Esophagus muscularis mucosa (tissue), 4 donors: ENCODE data around the gene SPSB2. TPM values are rescaled to one million over a fixed set of nuclear protein-coding genes. Genes with fewer than 3 reads are reported as not detected.

ENCODE experiments used
- DNase-seq: peaks from one replicate; pipeline ENCODE4 v3.0.0-alpha.2; 2017; ENCODE audit errors: extremely low spot score
- H3K27ac ChIP-seq, 4 donors: fragments of 200-600 bp; sonication (generic); replicated peaks in 1 of 4; 1 replicate in 3 of 4; 2 replicates in 1 of 4; pipeline ENCODE4 v1.5.1; 2016 to 2019; ENCODE audit warnings: mild to moderate bottlenecking in 1 of 4
- H3K27me3 ChIP-seq, 4 donors: fragments of 200-600 bp; sonication (generic); one replicate each; pipeline versions ENCODE4 v1.5.1 to v1.6.0; 2016 to 2019
- H3K36me3 ChIP-seq, 4 donors: fragments of 200-600 bp; sonication (generic); one replicate each; pipeline ENCODE4 v1.5.1; 2016 to 2019
- H3K4me1 ChIP-seq, 4 donors: fragments of 200-600 bp; sonication (generic); one replicate each; pipeline ENCODE4 v1.5.1; 2016 to 2019
- H3K4me3 ChIP-seq, 4 donors: fragments of 200-600 bp; sonication (generic); 1 replicate in 2 of 4; 2 replicates in 2 of 4; pipeline ENCODE4 v1.5.1; 2016 to 2019; ENCODE audit warnings: mild to moderate bottlenecking in 4 of 4, moderate library complexity in 1 of 4
- H3K9me3 ChIP-seq, 4 donors: fragments of 200-600 bp; sonication (generic); 1 replicate in 3 of 4; 2 replicates in 1 of 4; pipeline ENCODE4 v1.5.1; 2016 to 2019
- CTCF ChIP-seq, 3 experiments: fragments of 200-600 bp in 2 of 3; fragments of 450-650 bp in 1 of 3; sonication (generic) in 2 of 3; IDR thresholded peaks; one replicate each; pipeline ENCODE4 v1.5.1; 2017 to 2019; ENCODE audit warnings: antibody characterized with exemption in 3 of 3, mild to moderate bottlenecking in 2 of 3, moderate library complexity in 1 of 3
- EP300 ChIP-seq: sonication (generic); formaldehyde crosslinking; IDR thresholded peaks from one replicate; pipeline ENCODE4 v1.6.1; 2017; ENCODE audit warnings: antibody characterized with exemption
- POLR2A ChIP-seq: fragments of 450-650 bp; IDR thresholded peaks from one replicate; pipeline ENCODE4 v1.6.1; 2017; ENCODE audit warnings: antibody characterized with exemption, moderate library complexity, mild to moderate bottlenecking, low read depth
- POLR2AphosphoS5 ChIP-seq, 2 donors: sonication (generic); formaldehyde crosslinking; IDR thresholded peaks; one replicate each; pipeline ENCODE4 v1.6.1; 2017; ENCODE audit warnings: antibody characterized with exemption in 2 of 2
- WGBS: methylation state at CpG from one replicate; pipeline ENCODE4 v1.1.5; 2018; 5-methylcytosine and 5-hydroxymethylcytosine counted together
- intact Hi-C: fragments of 100-400 bp; cut with DNase I; formaldehyde crosslinking; loops from one replicate; pipeline ENCODE4 v1.15.1; 2023
- total RNA-seq, 4 donors: library from RNA; depleted of rRNA; stranded (reverse); fragments of >200 nt; gene quantifications; one replicate each; pipeline versions ENCODE4 v1.1.0 to v1.2.1, GENCODE V29; 2016

Gene SPSB2
- total RNA-seq, 4 donors from 2014 or later: 4.2 to 10.8 (median 8.5) TPM

GRCh38 chr12:6905414-6906040, 32.4 kb upstream of the SPSB2 start:
- no peak for TF ChIP-seq POLR2A
- Histone ChIP-seq H3K27ac (peak overlapping the region; percentile 75 to 88 (median 82)), H3K36me3 (peaks cover 0 to 17% (median 9%) of the 10 kb centered on the region in 4 donors), H3K4me3 (peak overlapping the region; percentile 58 to 78 (median 66)), H3K4me1 (peaks cover 5 to 18% (median 16%) of the 10 kb centered on the region in 4 donors), H3K9me3 (no peaks in the 10 kb centered on the region), H3K27me3 (no peaks in the 10 kb centered on the region)
- intact Hi-C loops: loop anchor here (5.0 kb wide), 1 partner anchor 43 kb away; no protein-coding TSS in a partner anchor
- no peak for DNase-seq
- WGBS: 69% methylated on average over 5 of the region's 5 CpGs

- H3K27ac ChIP-seq: peak within 1 kb of the TSS; percentile 75 to 88 (median 82)
- H3K36me3 ChIP-seq: peaks cover 0 to 17% (median 9%) of the 10 kb centered on the region in 4 donors
- 6% methylated on average over 33 of the region's 34 CpGs for WGBS
- peak; percentile 99 for DNase-seq
- peak within 1 kb of the TSS; percentile 58 to 78 (median 66) for H3K4me3 ChIP-seq
- H3K9me3 ChIP-seq: no peaks in the 10 kb centered on the region
- TF ChIP-seq EP300: no peak
- TF ChIP-seq CTCF (IDR thresholded peaks at IDR 0.05): peak in 1 of 3 experiments; percentile 35
- peak; percentile 83 to 90 for TF ChIP-seq POLR2AphosphoS5 (IDR thresholded peaks at IDR 0.05)
- TF ChIP-seq POLR2A: no peak
- intact Hi-C loops: loop anchor here (5.0 kb wide), 1 partner anchor 42 kb away; no protein-coding TSS in a partner anchor
- H3K4me1 ChIP-seq: peaks cover 9 to 21% (median 18%) of the 10 kb centered on the region in 4 donors
- H3K27me3 ChIP-seq: no peaks in the 10 kb centered on the region
Observed at GRCh38 chr12:6904280-6905276, 31.5 kb upstream of the SPSB2 start, which contains the start of gene LRRC23. TSS of gene LRRC23 (plus strand) at chr12:6904822. CDS start at chr12:6905634, 812 bp downstream.

- no peak overlapping the region for H3K27ac ChIP-seq
- H3K4me1 ChIP-seq: peaks cover 11 to 25% (median 18%) of the 10 kb centered on the region in 4 donors
- H3K4me3 ChIP-seq: no peak overlapping the region
- no peak for DNase-seq
- H3K36me3 ChIP-seq: peaks cover 0 to 17% (median 9%) of the 10 kb centered on the region in 4 donors
- TF ChIP-seq EP300 (no peak), POLR2AphosphoS5 (IDR thresholded peaks at IDR 0.05) (no peak), POLR2A (no peak), CTCF (IDR thresholded peaks at IDR 0.05) (no peak)
- no peaks in the 10 kb centered on the region for H3K27me3 ChIP-seq
- 79% methylated on average over 1 of the region's 1 CpG for WGBS
- intact Hi-C loops: no loop called here
- no peaks in the 10 kb centered on the region for H3K9me3 ChIP-seq
Observed at GRCh38 chr12:6903722-6904121, 30.6 kb upstream of the SPSB2 start.

- 81% methylated on average over 3 of the region's 4 CpGs for WGBS
- no peaks in the 10 kb centered on the region for H3K27me3 ChIP-seq
- H3K27ac ChIP-seq: no peak overlapping the region
- peaks cover 11 to 25% (median 18%) of the 10 kb centered on the region in 4 donors for H3K4me1 ChIP-seq
- no peak for DNase-seq
- H3K9me3 ChIP-seq: no peaks in the 10 kb centered on the region
- intact Hi-C loops: no loop called here
- TF ChIP-seq POLR2AphosphoS5 (IDR thresholded peaks at IDR 0.05) (no peak), CTCF (IDR thresholded peaks at IDR 0.05) (no peak), EP300 (no peak), POLR2A (no peak)
- H3K36me3 ChIP-seq: peaks cover 0 to 11% (median 9%) of the 10 kb centered on the region in 4 donors
- no peak overlapping the region for H3K4me3 ChIP-seq
Observed at GRCh38 chr12:6902448-6902847, 29.3 kb upstream of the SPSB2 start.
